Nucleus accumbens (tissue), 56 donors: Measurements from ENCODE around the gene DAZAP1.

ENCODE experiments used
- DNase-seq, 56 donors: peaks; one replicate each; lab custom pipeline; 2025; lab: John Stamatoyannopoulos, UW

The DAZAP1 gene

GRCh38 chr19:1392407-1392806, 15.0 kb upstream of the DAZAP1 start:
- DNase-seq = no peak

- DNase-seq = no peak
Observed at GRCh38 chr19:1392939-1393530, 14.4 kb upstream of the DAZAP1 start.

- no peak for DNase-seq
Observed at GRCh38 chr19:1393841-1394240, 13.5 kb upstream of the DAZAP1 start.

GRCh38 chr19:1394252-1395193, 12.9 kb upstream of the DAZAP1 start:
- peak in 29 of 56 donors; percentile 18 to 76 (median 41) for DNase-seq

- peak in 4 of 56 donors; percentile 14 to 42 (median 26) for DNase-seq
Observed at GRCh38 chr19:1395194-1396018, 12.0 kb upstream of the DAZAP1 start.

GRCh38 chr19:1396019-1396767, 11.2 kb upstream of the DAZAP1 start:
- DNase-seq = peak in 1 of 56 donors; percentile 19

- no peak for DNase-seq
Observed at GRCh38 chr19:1396768-1397679, 10.4 kb upstream of the DAZAP1 start.

- no peak for DNase-seq
Observed at GRCh38 chr19:1397838-1398237, 9.5 kb upstream of the DAZAP1 start.

- DNase-seq = peak in 1 of 56 donors; percentile 25
Observed at GRCh38 chr19:1399079-1399478, 8.3 kb upstream of the DAZAP1 start.

- DNase-seq = no peak
Observed at GRCh38 chr19:1399745-1400144, 7.6 kb upstream of the DAZAP1 start.

GRCh38 chr19:1400281-1401137, 6.9 kb upstream of the DAZAP1 start:
- peak in 13 of 56 donors; percentile 12 to 59 (median 30) for DNase-seq

GRCh38 chr19:1401138-1401888, 6.1 kb upstream of the DAZAP1 start, which contains the start of gene GAMT:
TSS of gene GAMT (minus strand) at chr19:1401542. CDS start at chr19:1401476, 66 bp downstream.
- DNase-seq = peak in 40 of 56 donors; percentile 6 to 80 (median 35)

GRCh38 chr19:1401889-1402217, 5.5 kb upstream of the DAZAP1 start:
- no peak for DNase-seq

GRCh38 chr19:1402411-1403070, 4.8 kb upstream of the DAZAP1 start:
- no peak for DNase-seq

- peak; percentile 56 to 100 (median 97) for DNase-seq
Observed at GRCh38 chr19:1406774-1407527, 435 bp upstream of the DAZAP1 start.
